ENCODE results near the gene ZFP36L1.

DNA sequence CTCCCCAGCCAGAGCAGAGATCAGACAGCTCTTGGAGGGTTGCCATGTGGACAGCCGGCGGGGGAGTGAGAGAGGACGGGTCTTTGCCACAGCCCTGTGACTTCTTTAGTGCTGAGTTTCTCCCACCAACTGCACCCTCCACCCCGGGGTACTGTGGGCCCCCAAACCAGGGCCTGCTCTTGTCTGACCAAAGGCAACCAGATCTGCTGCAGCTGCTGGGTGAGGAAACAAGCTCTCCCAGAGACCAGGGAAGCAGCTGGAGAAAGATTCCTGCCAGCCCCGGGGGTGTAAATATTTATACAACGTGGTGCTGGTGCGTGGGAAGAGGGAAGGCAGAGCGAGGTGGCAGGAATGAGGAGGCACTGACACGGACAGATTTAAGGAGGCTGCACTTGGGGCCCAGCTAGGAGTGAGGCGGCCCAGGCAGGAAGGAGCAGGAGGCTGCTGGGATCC, 14.3 kb upstream of the ZFP36L1 start:
- TF ChIP-seq, protein P1, sequence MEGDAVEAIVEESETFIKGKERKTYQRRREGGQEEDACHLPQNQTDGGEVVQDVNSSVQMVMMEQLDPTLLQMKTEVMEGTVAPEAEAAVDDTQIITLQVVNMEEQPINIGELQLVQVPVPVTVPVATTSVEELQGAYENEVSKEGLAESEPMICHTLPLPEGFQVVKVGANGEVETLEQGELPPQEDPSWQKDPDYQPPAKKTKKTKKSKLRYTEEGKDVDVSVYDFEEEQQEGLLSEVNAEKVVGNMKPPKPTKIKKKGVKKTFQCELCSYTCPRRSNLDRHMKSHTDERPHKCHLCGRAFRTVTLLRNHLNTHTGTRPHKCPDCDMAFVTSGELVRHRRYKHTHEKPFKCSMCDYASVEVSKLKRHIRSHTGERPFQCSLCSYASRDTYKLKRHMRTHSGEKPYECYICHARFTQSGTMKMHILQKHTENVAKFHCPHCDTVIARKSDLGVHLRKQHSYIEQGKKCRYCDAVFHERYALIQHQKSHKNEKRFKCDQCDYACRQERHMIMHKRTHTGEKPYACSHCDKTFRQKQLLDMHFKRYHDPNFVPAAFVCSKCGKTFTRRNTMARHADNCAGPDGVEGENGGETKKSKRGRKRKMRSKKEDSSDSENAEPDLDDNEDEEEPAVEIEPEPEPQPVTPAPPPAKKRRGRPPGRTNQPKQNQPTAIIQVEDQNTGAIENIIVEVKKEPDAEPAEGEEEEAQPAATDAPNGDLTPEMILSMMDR (IDR thresholded peaks at IDR 0.05; ENCODE audit: extremely low read depth in 1 of 2, insufficient read depth in 1 of 2, low read depth in 1 of 2, low read length in 2 of 2), result no peak
- TF ChIP-seq EZH2 (IDR thresholded peaks at IDR 0.05; ENCODE audit: borderline replicate concordance, low read depth, low read length, severe bottlenecking) (no peak), JUN (IDR thresholded peaks at IDR 0.05; ENCODE audit: borderline replicate concordance, insufficient read depth, insufficient read length, low read depth) (no peak), GATA2 (IDR thresholded peaks at IDR 0.05; ENCODE audit: insufficient read depth, insufficient read length, low read depth, low read length) (no peak), POLR2A (IDR thresholded peaks at IDR 0.05; ENCODE audit: low read depth, low read length) (no peak), POLR2AphosphoS5 (IDR thresholded peaks at IDR 0.05; ENCODE audit: insufficient read depth, low read depth, low read length) (no peak)

All from endothelial cell of umbilical vein (primary cell).